Limb (tissue), 2 donors: ENCODE measurements around the gene HDDC2.

Source experiments
- DNase-seq, 2 donors: peaks; one replicate each; pipeline ENCODE4 v3.0.0-alpha.2; 2016; ENCODE audit errors: extremely low spot score in 2 of 2

HDDC2 gene

DNA sequence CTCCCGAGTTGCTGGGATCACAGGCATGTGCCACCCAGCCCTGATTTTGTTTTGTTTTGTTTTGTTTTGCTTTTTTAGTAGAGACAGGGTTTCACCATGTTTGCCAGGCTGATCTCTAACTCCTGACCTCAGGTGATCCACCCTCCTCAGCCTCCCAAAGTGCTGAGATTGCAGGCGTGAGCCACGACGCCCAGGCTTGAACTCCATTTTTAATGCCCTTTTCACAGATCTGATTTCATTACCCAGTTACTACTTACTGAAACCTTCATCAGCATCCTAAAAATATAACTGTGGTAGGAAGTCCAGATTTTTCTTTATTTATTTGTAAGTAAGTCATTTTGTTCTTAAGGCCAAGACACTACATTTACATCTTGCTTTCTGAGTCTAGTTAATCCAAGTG is 64.0 kb downstream of the HDDC2 start:
- no peak for DNase-seq

DNA sequence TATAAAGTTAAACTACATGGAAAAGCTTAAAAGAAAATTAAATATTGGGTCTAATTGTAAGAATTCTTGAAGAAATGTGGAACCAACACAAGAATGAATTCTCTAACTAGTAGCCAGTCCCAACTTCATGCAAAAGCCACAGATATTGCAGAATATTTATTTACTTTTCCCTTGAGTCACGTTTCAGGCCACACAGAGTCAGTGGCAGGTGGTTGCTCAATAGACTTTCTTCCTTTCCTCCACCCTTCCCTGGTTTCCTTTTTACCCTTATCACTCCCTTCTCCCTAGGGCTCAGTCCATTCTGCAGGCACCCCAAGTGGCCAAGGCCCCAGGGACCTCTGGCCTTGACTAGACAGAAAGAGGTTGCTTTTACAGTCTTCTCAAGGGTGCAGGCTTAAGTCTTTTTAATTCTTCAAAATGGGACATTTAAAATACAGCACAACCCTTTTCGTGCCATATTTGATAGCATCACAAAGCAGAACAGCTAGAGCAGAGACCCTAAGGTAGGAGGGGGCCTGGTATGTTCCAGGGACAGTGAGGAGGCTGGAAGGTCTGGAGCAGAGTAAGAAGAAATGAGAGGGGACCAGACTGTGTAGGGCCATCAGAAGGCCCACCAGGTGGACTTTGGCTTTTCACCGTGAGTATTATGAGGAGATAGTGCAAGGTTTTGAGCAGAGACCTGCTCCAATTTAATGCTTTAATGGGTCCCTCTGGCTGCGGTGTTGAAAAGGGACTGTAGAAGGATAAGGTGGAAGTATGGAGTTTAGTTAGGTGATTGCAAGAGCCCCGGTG is 65.0 kb downstream of the HDDC2 start:
- DNase-seq: no peak

DNA sequence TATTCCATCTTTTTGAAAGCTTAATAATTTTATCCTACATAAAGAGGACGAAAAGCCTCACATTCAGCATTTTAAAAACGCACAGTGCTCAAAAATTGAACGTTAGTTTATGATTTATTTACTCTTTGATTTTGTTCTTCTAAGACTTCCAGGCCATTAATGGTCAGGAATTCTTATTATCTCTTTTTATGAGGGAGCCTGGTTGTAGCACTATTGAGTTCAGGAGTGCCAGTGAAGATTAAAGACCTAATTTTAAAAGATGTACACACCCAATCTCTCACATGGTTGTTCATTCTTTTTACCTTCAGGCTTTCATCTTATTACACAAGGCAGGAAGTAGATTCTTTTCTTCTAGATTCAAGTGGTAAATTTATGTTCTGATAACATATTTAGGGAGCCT is 68.6 kb downstream of the HDDC2 start:
- no peak for DNase-seq

DNA sequence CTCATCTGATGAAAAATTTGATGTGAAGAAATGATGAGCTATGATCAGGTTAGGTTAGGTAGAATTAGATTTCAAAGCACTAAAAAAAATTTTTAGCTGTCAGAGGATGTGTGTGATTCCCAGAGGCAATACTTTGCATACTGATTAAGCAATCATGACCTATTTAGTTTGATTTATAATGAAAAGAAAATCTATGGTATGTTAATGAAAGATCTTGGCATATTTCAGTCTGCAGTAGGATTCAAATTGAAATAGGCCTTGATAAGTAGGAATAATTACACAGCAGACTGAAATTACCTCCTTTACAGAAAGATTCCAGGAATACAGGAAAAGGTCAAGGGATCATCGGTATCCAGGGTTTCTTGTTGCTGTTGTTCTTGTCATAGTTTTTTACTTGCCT is 69.3 kb downstream of the HDDC2 start:
- no peak for DNase-seq

DNA sequence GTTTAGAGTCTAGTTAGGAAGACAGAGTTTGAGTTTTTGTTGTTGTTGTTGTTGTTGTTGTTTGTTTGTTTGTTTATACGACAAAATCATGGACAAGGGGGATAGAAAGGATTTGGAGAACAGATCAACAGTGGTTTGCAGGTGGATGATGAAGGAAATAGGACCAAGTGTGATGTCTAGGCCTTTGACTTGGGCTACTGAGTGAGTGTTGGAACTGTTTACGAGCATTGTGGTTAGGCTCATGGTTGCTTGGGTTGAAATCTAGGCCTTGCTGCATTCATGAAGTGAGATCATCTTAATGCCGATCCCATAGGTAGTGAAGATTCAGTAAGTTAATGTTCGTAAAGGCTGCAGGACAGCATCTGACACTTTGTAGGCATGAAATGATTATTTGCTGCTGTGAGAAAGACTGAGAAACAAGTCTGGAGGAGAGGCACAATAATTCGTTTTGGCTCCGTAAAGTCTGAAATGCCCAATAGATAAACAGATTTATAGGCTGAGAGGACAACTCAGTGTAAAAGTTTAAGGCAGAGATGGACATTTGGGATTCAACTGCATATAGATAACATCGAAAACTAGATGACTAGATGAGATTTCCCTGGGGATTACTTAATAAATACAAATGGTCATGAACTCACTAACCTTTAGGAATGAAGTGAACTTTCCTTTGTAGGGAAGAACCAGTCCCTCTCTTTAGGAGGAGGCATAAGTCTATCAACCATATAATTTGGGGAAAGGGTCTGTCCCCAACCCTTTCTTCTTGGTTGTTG is 70.0 kb downstream of the HDDC2 start:
- no peak for DNase-seq

DNA sequence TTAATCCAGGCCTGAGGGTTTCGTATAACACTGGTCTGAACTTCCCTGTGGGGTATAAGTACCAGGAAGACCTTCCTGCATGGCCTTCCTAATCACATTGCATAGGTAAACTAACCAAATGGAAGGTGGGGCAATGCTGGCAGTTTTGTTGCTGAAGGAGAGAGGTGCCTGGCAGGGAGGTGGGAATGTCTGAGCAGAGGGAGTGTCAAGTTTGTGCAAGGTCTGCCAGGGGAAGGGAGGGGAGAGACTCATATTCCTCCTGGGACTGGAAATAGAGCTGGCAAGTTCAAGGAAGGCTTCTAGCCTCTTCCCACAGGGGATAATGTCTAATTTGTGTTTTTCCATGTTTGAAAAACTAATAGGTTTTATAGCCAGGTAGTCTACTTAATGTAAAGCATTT is 70.6 kb downstream of the HDDC2 start:
- DNase-seq: no peak

DNA sequence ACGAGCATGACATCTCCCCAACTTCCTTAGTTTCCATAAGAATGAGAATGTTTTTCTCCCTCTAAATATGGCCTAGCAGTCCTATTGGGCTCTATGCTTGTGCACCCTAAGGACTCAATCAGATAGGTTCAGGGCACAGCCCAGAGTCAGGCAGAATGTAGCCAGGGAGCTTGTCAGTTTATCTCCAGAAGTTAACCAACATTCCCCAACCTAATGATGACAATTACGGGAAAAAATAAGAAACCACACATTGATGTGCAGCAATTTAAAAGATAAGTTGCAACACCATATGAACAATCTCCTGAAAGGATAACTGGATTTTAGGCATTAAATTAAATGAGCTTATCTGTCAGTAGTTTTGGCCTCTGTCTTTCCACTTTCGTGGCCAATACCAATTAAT is 71.1 kb downstream of the HDDC2 start:
- DNase-seq: no peak

DNA sequence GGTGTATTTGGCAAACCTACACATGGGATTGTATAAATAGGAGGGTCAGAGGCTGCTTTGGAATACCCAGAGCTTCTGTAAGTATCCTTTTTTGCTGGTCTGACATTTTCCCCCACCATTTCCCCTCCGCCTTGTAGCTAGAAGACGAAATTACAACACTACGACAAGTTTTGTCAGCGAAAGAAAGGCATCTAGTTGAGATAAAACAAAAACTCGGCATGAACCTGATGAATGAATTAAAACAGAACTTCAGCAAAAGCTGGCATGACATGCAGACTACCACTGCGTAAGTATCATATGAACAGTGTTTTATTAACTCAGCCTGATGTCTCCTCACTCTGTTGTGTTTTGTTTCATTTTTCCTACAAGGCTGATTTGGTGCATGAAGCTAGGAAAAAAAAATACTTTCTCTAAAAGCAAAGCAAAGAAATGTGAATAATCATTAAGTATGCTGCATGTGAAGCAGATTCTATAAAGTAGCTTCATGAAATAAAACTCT is 72.7 kb downstream of the HDDC2 start:
- DNase-seq: no peak

DNA sequence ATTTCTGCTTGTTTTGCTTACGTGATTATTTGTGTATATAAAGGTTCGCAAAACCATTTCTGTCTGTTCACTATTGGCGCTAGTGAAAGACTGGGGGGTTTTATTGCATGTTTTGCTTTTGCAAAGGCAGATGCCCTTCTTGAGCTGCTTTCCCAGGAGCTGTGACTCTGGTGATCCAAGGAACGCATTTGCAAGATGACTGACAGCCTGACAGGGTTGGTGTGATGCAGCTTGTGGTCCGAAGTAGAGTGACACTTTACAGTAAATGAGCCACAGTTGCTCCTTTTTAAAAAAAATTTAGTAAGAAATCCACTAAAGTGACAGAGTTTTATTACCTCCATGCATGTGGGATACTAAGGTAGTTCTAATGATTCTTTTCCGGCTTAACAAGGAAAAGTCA is 74.5 kb downstream of the HDDC2 start:
- no peak for DNase-seq
